ENCODE measurements around the gene CDH23.

CDH23 gene

DNA sequence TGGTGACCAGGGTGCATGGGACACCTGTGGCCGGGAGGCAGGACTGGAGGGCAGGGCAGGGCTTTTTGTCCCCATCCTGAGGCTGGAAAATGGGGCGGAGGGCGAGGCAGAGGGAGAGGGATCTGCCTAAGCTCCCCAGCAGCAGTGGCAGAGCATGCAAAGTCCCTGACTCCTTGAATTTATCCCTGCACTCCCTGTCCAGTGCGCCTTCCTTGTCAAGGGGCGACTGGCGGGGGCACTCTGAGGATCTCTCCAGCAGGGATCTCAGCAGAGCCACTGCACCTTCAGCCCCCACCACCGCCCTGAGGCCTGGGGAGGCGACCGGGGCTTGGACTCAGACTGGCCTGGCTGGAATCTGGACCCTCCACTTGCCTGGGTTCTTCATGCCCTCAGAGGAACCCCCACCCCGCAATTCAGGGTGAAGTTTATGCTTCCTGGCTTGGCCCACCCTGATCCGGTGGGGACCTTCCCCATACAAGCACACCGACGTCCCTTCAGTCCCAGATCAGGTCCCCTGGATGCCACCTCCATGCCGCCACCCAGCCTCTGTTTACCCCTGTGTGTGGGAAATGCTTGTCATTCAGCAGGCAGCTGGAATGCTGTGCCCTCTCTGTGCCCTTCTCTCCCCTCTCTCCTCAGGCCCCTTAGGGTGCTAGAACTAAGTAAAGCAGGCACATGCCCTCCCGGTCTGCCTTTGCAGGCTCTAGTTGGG, 46.3 kb downstream of the CDH23 start:
- DNase-seq = no peak

DNA sequence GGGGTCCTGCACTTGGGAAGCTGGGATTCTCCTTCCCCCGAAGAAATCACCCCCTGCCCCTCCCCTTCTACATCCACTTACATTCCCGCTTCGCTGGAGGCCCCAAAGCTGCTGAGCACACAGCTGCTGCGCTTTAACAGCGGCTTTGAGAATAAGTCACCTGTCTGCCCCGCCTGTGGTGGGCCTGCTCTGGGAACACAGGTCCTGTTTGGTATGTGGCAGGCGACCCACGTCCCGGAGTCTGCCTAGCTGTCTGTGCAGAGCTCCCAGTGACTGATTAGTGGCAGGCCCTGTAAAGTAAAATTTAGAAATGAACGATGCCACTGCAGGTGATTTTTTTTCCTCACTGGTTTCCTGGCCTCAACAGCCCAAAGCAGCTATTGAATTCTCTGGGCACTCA, 47.0 kb downstream of the CDH23 start:
- no peak for DNase-seq

DNA sequence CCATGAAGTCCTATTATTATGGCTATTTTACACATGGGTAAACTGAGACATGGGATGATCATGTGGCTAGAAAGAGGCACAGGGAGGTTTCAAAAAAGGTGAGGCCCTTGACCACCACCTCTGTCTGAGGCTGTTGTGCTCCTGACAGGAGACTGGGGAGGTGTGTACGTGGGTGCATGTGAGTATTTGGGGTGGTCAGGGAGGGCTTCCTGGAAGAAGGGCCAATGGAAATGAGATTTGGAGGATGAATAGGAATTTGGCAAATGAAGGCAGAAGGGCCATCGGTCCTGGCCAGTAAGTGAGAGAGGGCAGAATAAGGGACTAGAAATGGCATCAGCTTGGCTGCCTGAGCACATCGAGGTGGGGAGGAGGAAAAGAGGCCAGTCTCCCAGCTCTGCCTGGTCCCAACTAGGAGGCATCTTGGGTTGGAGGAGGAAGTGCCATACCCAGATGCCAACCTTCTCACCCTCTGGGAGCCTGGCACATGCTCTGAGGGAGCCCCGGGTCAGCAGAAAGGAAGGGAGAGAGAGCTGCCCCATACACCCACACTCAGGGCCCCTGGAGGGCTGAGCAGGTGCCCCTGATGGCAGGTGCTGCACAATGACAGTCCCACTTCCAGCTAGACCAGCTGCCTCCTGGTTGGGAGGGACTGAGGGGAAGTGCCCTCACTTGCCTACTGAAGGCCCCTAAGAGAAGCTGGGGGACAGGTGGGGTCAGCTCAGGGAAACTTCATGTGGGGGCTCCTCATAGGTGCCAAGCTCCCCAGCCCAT, 47.7 kb downstream of the CDH23 start:
- DNase-seq = no peak

DNA sequence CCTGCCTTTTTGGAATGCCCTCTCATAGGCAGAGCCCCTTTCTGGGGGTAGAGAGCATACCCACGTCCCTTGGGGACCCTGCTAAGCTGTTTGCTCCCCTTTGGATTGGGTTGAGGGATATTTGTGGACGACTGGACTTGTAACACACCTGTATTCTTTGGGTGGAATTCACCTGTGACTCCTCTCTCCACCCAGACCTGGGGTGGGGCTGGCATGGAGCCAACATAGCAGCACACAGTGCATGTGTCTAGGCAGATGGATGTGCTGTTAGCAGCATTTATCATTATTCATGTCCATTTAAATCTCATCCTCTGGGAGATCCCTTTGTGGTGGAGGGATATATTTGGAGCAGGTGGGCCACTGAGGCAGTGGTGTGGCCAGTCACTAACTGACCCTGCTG, 51.0 kb downstream of the CDH23 start:
- no peak for DNase-seq

DNA sequence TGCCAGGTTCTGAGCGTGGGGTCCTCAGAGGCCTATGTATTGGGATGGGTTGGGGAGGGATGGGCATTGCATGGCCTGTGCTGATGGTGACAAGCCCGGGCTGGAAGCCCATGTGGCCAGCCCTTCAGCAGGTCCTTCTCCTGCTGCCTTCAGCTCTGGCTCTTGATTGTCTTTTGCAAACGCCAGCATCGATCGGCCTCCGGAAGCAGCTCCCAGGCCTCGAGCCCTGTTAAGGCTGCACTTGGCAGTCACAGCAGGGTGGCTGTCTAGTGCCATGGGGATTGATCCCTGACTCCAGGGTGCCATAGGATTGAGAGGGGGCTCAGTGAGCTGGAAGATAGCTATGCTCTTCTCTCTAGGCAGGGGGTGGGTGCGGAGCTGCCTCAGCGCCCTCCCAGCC, 51.4 kb downstream of the CDH23 start:
- DNase-seq = no peak

DNA sequence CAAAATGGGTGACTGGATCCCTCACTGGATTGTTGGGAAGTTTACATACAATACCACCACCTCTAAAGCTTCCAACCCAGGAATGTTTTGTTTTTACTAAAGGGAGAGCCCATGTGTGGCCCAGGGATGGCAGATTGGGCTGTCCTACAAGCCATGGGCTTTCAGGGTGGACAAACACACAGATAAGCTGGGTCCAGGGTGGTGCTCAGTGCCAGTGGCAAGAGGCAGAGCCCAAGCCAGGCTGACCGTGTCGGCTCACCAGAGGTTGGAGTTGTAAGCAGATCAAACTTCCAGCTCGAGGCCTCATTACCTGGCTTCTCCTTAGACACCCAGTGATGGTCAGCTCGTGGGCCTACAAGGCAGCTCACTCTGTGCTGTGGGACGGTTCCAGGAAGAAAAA, 52.3 kb downstream of the CDH23 start:
- no peak for DNase-seq

DNA sequence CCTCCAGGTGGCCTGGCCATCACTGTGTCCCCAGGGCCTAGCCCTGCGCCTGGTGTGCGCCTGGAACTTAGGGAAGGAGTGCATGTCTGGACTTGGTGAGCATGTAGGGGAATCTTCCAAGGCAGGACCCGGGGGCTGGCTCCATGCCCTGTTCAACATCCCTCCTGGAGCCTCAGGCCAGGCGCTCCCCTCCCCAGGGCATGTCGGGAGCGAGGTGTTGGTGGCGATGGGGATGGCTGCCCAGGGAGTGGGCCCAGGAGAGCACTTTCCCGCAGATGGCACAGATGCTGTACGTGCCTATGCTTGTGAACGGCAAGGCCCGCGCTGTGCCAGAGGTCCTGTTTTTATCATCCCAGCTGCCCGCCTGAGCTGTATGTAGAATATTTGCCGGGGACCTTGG, 55.0 kb downstream of the CDH23 start:
- no peak for DNase-seq

DNA sequence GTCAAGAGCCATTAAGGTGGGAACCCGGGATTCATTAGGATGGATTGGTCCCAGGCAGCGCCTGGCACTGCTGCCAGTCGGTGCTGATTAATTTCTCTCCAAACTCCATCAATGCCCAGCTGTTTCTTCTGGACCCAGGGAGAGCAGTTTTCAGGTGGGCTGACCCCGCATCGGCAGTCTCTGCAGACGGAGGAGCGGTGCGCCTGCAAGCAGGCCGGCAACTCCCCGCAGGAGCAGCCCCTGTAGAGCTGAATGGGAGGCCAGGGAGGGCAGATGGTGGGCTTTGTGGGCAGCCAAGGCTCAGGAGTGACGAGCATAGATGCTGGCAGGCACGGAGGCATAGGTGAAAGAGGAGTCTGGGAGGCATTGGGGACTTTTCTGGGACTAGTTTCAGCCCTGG, 56.5 kb downstream of the CDH23 start:
- DNase-seq = no peak

DNA sequence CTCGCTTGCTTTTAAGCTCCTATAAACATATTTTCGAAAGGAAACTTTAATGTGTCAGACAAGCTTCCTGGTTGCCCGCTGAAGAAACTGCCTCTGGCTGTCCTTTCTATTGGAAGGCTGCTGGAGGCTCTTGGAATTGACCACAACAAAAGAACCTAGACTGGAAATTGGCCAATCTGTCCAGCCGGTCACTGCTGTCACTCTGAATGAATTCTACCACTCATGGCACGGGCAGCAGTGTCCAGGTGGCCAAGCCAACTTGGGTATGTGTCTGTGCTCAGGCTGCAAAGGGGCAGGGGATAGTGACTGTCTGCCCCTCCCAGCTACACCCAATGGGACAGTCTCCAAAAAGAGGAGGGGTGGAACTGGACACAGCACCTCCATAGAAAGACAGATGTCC, 57.6 kb downstream of the CDH23 start:
- no peak for DNase-seq

DNA sequence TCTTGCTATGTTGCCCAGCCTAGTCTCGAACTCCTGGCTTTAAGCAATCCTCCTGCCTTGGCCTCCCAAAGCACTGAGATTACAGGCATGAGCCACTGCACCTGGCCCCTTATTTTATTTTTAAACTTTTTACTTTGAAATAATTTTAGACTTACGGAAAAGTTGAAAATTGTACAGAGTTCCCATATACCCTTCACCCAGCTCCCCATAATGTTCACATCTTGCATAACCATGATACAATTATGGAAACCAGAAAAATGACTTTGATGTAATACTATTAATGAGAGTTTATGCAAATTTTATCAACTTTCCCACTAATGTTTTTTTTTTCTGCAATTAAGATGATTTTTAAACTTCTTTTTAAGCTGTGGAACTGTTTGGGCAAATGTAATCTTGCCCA, 58.3 kb downstream of the CDH23 start:
- no peak for DNase-seq

DNA sequence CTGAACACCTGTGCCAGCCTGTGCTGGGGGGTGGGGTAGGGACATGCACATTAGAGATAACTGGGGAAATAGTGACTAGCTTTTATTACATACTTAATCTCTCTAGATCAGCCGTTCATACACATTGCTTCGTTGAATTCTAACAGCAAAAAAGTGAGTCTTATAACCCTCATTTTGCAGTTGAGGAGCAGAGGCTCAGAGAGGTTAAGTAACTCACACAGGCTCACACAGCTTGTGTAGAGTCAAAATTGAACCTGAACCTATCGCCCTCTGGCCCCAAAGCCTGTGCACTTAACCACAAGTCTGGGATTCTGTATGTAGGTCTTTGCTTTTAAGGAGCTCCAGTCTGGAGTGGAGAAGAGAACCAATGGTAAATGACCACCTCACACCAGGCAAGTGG, 59.9 kb downstream of the CDH23 start:
- DNase-seq = no peak

DNA sequence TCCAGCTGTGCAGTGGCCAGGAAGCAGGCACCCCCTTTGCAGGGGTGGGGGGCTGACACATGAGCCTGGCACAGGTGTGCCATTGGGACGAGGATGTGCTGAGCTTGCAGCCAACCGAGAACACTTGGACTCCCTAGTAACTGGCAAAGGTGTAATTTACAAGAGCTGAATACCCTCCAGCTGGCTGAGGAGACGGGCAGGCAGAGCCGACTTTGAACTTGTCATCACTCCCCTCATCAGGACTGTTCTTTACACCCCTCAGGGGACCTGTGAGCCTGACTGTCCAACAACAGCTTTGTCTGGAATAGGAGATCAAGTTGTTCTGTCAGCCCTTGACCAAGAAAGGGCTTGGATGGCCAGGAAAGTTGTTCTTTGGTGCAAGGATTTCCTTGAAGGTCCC, 61.2 kb downstream of the CDH23 start:
- no peak for DNase-seq

DNA sequence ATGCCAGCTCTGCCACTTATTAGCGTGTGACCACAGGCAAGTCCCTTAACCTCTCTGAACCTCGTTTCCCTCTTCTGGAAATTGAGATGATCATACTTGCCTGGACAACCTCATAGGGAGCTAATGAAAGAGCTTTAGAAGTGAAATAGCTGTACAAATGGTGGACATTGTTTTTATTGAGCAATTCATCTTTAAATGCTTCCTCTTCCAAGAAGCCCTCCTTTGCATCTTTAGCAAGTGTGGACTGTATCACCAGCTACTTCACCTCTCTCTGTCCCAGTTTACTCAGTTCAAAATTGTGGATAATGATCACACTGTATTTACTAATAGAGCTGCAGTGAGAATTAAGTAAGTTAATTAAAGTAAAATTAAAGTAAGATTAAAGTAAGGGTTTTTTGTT, 61.7 kb downstream of the CDH23 start:
- DNase-seq = no peak

DNA sequence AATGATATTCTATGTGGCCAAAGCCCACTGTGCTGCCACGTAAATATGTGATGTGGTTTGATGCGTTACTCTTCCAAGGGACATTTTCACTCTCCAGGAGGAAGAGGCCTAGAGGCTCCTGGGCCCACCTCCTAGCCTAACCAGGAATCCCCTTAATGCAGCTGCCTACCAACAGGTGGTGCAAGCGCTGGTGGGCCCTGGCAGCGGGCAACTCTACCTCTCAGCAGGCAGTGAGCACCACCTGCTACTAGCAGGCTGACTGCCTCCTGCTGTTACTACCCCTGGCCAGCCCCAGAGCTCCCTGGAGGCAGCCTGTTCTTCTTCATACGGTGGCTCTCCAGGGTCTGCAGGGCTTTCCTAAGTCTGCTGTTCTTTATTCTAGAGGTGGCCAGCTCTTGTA, 62.8 kb downstream of the CDH23 start:
- DNase-seq = no peak

DNA sequence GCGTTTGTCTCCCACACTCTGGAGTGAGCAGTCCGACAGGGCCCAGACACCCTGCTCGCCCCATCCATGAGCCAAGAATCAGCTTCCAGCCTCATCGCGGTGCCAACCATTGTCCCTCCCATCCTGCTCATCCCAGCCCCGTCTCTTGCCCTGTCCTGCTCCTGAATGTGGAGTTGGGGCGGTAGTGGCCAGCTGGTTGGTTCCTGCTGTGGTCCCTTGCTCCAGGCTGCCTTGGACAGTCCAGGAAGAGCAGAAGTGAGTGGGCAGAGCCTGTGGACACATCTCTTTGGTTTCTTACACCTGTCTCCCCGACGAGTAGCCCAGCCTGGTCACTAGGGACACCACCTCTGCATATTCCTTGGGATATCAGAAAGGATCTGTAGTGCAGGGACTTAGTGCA, 63.9 kb downstream of the CDH23 start:
- no peak for DNase-seq

DNA sequence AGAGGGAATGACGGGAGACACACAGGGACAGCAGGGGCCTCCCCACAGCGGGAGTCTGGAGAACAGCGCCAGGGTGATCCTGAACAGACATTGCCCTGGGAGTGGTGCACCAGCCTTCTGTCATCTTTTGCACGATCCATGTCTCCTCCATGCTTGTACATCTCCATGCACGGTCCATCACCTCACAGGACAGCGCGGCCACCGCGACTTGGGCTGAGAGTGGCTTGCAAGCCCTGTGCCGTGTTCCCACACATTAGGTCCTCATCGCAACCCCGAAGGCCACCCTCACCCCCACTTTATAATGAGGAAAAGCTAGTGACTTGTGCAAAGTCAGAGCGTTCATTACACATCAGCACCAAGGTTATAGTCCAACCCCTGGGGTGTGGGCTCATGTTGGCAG, 64.7 kb downstream of the CDH23 start:
- DNase-seq = no peak

DNA sequence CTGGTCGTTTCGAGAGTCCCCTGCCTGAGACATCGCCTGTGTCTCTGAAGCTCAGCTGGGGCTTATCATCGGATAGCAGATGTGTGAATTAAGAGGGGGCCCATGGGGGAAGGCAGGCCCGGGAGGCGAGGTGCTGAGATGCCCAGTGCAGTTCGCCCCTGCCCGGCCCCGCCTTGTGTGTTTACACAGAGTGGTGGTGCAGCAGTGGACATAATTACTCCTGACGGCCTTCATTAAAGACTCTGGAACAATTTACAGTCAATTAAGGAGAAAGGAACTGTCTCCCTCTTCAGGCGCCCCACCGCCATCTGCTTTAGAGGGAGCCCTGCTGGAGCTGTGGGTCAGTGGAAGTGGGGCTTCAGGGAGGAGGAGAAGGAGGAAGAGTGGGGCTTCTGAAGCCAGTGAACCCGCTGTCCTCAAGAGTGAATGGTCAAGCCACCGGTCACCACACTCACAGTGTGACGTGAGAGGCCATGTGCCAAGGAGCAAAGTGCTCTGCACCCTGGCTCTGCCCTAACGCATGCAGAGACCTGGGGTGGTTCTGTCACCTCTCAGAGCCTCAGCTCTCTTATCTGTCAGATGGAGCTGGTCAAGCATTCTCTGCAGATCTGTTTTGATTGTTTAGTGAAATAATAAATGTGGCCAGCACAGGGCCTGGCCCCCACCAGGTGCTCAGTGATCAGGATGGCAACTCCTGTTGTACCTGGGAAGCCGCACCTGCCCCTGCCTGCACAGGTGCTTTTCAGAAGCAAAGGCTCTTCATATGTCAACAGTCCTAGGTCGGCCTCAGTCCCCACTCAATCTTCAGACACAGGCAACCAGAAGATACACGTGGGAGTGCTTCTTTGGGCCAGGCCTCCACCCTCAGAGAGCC, 65.6 kb downstream of the CDH23 start:
- peak; percentile 17 for DNase-seq

DNA sequence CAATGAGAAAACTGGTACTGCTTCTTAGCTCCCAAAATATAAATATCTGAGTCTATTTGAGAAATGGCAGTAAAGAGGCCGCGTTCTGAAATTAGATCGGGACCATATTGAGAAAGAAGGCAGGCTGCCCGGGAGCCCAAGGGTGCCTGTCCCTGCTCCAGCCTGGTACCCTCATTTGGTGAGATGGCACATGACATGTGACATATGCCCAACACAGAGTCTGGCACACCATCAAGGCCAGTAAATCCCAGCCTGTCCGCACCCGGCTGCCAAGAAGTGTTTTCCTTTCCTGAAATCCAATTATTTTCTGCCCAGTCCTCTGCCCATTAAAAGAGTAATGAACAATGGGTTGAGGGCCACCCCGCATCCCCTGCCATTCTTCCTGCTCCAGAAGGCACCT, 66.4 kb downstream of the CDH23 start:
- no peak for DNase-seq

DNA sequence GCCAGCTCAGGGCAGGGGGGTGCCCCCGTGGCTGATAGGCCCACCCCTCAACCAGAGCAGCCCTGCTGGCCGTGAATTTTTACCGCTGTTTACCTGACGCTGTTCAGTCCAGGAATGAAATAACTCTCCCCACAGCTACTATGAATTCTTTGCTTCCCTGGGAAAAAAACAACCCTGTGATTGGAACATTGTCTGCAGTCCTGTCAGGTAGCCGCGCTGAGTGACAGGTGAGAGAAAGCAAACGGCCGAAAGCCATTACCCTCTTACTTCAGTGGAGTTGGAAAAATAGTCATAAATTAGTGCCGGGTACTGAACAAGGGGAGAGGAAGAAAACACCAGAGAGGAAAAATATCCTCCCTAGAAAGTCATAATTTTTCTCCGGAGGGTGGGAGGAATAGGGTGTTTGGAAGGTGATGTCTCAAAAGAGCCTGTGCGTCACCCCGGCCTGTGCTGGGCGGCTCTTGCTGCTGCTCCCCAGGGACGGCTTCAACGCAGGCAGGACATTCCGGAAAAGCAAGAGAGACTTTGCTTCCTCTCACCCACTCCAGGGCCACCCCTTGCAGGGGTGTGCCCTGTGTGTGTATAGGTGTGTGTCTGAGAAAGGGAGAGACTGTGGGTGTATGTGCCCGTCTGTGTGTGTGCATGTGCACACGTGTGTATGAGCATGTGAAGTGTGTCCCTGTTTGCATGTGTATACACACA, 69.0 kb downstream of the CDH23 start:
- DNase-seq = no peak

DNA sequence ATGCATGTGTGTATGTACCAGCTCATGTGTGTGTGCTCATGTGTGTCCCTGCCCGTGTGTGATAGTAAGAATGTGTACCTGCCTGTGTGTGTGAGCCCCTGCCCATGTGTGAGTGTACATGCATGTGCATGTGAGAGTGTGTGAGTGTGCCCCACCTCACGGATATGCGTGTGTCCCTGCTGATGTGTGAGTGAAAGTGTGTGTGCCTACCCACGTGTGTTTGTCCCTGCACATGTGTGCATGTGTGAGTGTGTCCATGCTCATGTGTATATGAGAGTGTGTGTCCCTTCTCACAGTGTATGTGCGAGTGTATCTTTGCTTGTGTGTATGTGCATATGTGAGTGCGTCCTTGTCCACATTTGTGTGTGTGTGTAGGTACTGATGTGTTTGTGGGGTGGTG, 69.6 kb downstream of the CDH23 start:
- no peak for DNase-seq

DNA sequence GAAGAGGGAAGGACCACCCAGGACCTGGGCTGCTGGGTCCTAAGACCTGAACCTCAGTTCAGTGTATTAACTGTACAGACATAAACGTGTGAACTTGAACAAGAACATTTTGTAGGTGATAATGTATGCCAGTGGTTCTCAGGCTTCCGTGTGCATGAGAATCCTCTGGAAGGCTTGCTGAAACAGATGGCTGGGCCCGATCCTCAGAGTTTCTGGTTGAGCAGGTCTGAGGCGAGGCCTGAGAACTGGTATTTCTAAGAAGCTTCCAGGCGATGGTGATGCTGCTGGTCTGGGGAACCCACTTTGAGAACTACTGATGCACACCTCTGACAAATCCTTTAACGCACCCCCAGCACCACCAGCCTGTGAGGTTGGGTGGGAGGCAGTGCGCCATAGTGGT, 70.4 kb downstream of the CDH23 start:
- no peak for DNase-seq

DNA sequence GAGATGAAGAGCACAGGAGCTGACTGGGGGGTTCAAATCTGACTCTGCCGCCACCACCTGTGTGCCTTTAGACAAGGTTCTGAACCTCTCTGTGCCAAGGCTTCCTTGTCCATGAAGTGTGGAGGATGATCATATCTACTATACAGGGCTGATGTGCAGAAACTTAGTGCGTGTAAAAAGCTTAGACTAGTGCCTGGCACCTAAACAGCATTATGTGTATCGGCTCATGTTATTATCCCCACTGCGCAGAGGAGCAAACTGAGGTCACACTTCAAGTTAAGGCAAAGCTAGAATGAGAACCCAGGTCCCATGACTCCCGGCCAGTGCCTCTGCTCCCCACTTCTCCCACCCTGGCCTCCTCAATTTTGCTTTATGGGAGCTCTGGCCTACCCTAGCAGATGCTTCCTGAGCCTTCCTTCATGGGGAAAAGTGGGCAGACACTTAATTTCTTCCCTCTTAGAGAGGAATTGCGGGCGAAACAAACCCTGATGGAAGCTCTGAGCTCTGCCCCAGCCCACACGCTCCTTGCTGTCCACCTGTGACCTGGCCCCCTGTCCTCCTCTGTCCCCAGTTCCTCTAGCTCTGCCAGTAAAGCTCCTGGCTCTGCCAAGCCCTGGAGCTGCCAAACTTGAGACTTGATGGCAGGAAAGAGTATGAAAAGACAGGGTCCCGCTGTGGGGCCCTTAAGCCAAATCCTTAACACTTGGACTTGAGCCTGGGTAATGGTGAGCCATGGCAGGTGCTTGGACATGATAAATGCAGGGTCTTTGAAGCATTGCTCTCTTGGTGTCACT, 71.0 kb downstream of the CDH23 start:
- no peak for DNase-seq
